ENCODE measurements around the gene EPHA6. TPM values are rescaled to one million over a fixed set of nuclear protein-coding genes. Genes with fewer than 3 reads are reported as not detected.

EPHA6 gene
- polyA plus RNA-seq, 2 of the 4 experiments (the other 2 are of a cell fraction): 0.08 TPM

- H3K27ac ChIP-seq: no peak overlapping the region
- no peaks in the 10 kb centered on the region for H3K9me3 ChIP-seq
- DNase-seq (ENCODE audit: low read depth in 1 of 2, low spot score in 1 of 2) (peak; percentile 13 to 60), ATAC-seq (peak in 1 of 2 experiments; percentile 68; a peak in 3 of 6 replicates), FAIRE-seq (peak; percentile 77)
- H3K4me1 ChIP-seq: no peaks in the 10 kb centered on the region
- POLR2A ChIA-PET: no interaction called here
- H3K4me3 ChIP-seq: no peak overlapping the region
- H3K4me2 ChIP-seq: no peak overlapping the region
- CTCF ChIA-PET: interaction anchor here (0.6 to 4.8 kb wide), 16 partner anchors 12 to 863 kb away, joined by 3 to 78 read pairs (median 4); no protein-coding TSS in a partner anchor
- no peak for TF ChIP-seq CEBPB (IDR thresholded peaks at IDR 0.05)
- peak; percentile 84 to 86 for TF ChIP-seq RAD21 (conservative IDR thresholded peaks at IDR 0.05 in 1 of 2, IDR thresholded peaks at IDR 0.05 in 1 of 2)
- peak; percentile 80 for TF ChIP-seq MAFK (IDR thresholded peaks at IDR 0.05; ENCODE audit: partially characterized antibody)
- TF ChIP-seq CHD2 (IDR thresholded peaks at IDR 0.05; ENCODE audit: low read length, partially characterized antibody): no peak
- no peak for TF ChIP-seq REST (IDR thresholded peaks at IDR 0.05)
- no peak for TF ChIP-seq KDM5A (IDR thresholded peaks at IDR 0.05)
- peak; percentile 88 for TF ChIP-seq SMC3 (IDR thresholded peaks at IDR 0.05)
- TF ChIP-seq BCL3 (IDR thresholded peaks at IDR 0.05): no peak
- peak; percentile 90 for TF ChIP-seq CTCF (IDR thresholded peaks at IDR 0.05)
- no peak for TF ChIP-seq ESRRA (IDR thresholded peaks at IDR 0.05; ENCODE audit: borderline replicate concordance, low read length)
- TF ChIP-seq RARB (CRISPR knock-in tag; IDR thresholded peaks at IDR 0.05): no peak
- TF ChIP-seq MYC (IDR thresholded peaks at IDR 0.05; ENCODE audit: borderline replicate concordance, low read length): no peak
Measured at GRCh38 chr3:97793420-97794019, 979.1 kb downstream of the EPHA6 start.

- CTCF ChIA-PET: interaction anchor here (4.8 kb wide), 1 partner anchor 228 kb away, joined by 78 read pairs; no protein-coding TSS in a partner anchor
- no peak for TF ChIP-seq ZSCAN20 (CRISPR knock-in tag; IDR thresholded peaks at IDR 0.05)
- no peak for TF ChIP-seq HES2 (IDR thresholded peaks at IDR 0.05)
- TF ChIP-seq FOSL2 (IDR thresholded peaks at IDR 0.05): no peak
- TF ChIP-seq FOSL2 (CRISPR knock-in tag; IDR thresholded peaks at IDR 0.05): no peak
- no peak for TF ChIP-seq CTCF (IDR thresholded peaks at IDR 0.05)
- TF ChIP-seq EHF (CRISPR knock-in tag; IDR thresholded peaks at IDR 0.05): no peak
- no peak for TF ChIP-seq FOSB (CRISPR knock-in tag; IDR thresholded peaks at IDR 0.05)
- no peak for TF ChIP-seq MAZ (IDR thresholded peaks at IDR 0.05; ENCODE audit: borderline replicate concordance, low read depth, low read length)
- TF ChIP-seq BCL3 (IDR thresholded peaks at IDR 0.05): no peak
- no peak for TF ChIP-seq HOXB13 (CRISPR knock-in tag; IDR thresholded peaks at IDR 0.05; ENCODE audit: low read depth)
- TF ChIP-seq RFX5 (IDR thresholded peaks at IDR 0.05): no peak
- TF ChIP-seq USF2 (IDR thresholded peaks at IDR 0.05): no peak
- TF ChIP-seq EP300 (IDR thresholded peaks at IDR 0.05): no peak
- TF ChIP-seq HOXB5 (CRISPR knock-in tag; IDR thresholded peaks at IDR 0.05): no peak
- TF ChIP-seq CHD2 (IDR thresholded peaks at IDR 0.05; ENCODE audit: low read length, partially characterized antibody): no peak
- TF ChIP-seq TP53 (CRISPR knock-in tag; IDR thresholded peaks at IDR 0.05): no peak
Measured at GRCh38 chr3:97795951-97796350, 981.6 kb downstream of the EPHA6 start.

More at GRCh38 chr3:97795951-97796350, 981.6 kb downstream of the EPHA6 start:
- no peak overlapping the region for H3K4me2 ChIP-seq
- FAIRE-seq (no peak), DNase-seq (ENCODE audit: low read depth in 1 of 2, low spot score in 1 of 2) (no peak), ATAC-seq (no peak)
- 79% methylated on average over 4 of the region's 4 CpGs for WGBS (ENCODE audit: missing lambda C conversion rate)
- no peak overlapping the region for H3K4me3 ChIP-seq
- H3K27ac ChIP-seq: no peak overlapping the region
- POLR2A ChIA-PET: no interaction called here
- H3K9me3 ChIP-seq: no peaks in the 10 kb centered on the region
- H3K4me1 ChIP-seq: no peaks in the 10 kb centered on the region

All from A549 (cell line).